K562 (cell line): ENCODE results near the gene GRXCR2. TPM values are rescaled to one million over a fixed set of nuclear protein-coding genes. Genes with fewer than 3 reads are reported as not detected.

Source experiments
- BRD4 ChIP-seq: fragments of 200-600 bp; sonication (generic); IDR thresholded peaks from 2 replicates; pipeline ENCODE4 v1.6.1; 2017; ENCODE audit warnings: inconsistent platforms
- CBX8 ChIP-seq: fragments of 200-600 bp; sonication (generic); IDR thresholded peaks from 2 replicates; pipeline ENCODE4 v1.6.1; 2012; ENCODE audit warnings: borderline replicate concordance, mixed run types, low read depth, mild to moderate bottlenecking, moderate library complexity, mixed read lengths, low read length, control low read depth, inconsistent platforms; ENCODE audit not compliant: poor library complexity, severe bottlenecking; ENCODE audit errors: extremely low read depth
- CTBP1 ChIP-seq: fragments of 450-650 bp; IDR thresholded peaks from 2 replicates; pipeline ENCODE4 v1.6.1; 2016; ENCODE audit warnings: borderline replicate concordance
- DDX20 ChIP-seq: fragments of 450-650 bp; IDR thresholded peaks from 2 replicates; pipeline ENCODE4 v1.6.1; 2016; ENCODE audit warnings: missing genetic modification characterization, low read depth, mild to moderate bottlenecking, missing compliant biosample characterization, moderate library complexity
- MAFG ChIP-seq: fragments of 450-650 bp; conservative IDR thresholded peaks from 2 replicates; pipeline ENCODE4 v1.6.1; 2016; ENCODE audit warnings: missing genetic modification characterization, missing compliant biosample characterization
- POLR2AphosphoS2 ChIP-seq: IDR thresholded peaks from 2 replicates; pipeline ENCODE4 v1.6.1; 2012; ENCODE audit warnings: low read length, improper control_type of control experiment
- RBFOX2 ChIP-seq: fragments of 200-400 bp; formaldehyde crosslinking; IDR thresholded peaks from 2 replicates; pipeline ENCODE4 v1.6.1; 2017; ENCODE audit warnings: low read depth, mild to moderate bottlenecking, low read length, moderate library complexity
- RCOR1 ChIP-seq, 2 experiments: IDR thresholded peaks; 2 replicates each; pipeline ENCODE4 v1.6.1; 2012; ENCODE audit warnings: low read depth in 2 of 2, low read length in 2 of 2, borderline replicate concordance in 1 of 2, improper control_type of control experiment in 1 of 2
- TAL1 ChIP-seq: fragments of 450-650 bp; IDR thresholded peaks from 2 replicates; pipeline ENCODE4 v1.6.1; 2016; ENCODE audit warnings: mild to moderate bottlenecking
- THRB ChIP-seq: fragments of 450-650 bp; formaldehyde crosslinking; conservative IDR thresholded peaks from 2 replicates; pipeline ENCODE4 v1.4.0; 2022; ENCODE audit warnings: mild to moderate bottlenecking, missing genetic modification characterization
- YY1 ChIP-seq, 3 experiments: IDR thresholded peaks; 2 replicates each; pipeline ENCODE4 v1.6.1; 2011; ENCODE audit warnings: low read length in 2 of 3, mild to moderate bottlenecking in 2 of 3, moderate library complexity in 2 of 3, borderline replicate concordance in 1 of 3, control low read depth in 1 of 3, low read depth in 1 of 3; ENCODE audit not compliant: insufficient read depth in 3 of 3, insufficient replicate concordance in 2 of 3, control insufficient read depth in 1 of 3, insufficient read length in 1 of 3; ENCODE audit errors: extremely low read depth in 1 of 3
- ZBTB11 ChIP-seq, 3 experiments: fragments of 200-800 bp in 1 of 3; fragments of 250-450 bp in 1 of 3; fragments of 450-650 bp in 1 of 3; sonication (Bioruptor Pico) in 1 of 3; sonication (Bioruptor generic) in 1 of 3; formaldehyde crosslinking in 1 of 3; IDR thresholded peaks; 2 replicates each; pipeline versions ENCODE4 v1.6.1 to v1.8.0; 2016 to 2022; ENCODE audit warnings: mild to moderate bottlenecking in 2 of 3, missing genetic modification characterization in 2 of 3, missing compliant biosample characterization in 1 of 3, moderate library complexity in 1 of 3
- ZNF316 ChIP-seq: fragments of 450-650 bp; IDR thresholded peaks from 2 replicates; pipeline ENCODE4 v1.6.1; 2016
- ZNF740 ChIP-seq, 3 experiments: fragments of 200-800 bp in 1 of 3; sonication (Bioruptor generic) in 1 of 3; sonication (generic) in 1 of 3; formaldehyde crosslinking in 1 of 3; IDR thresholded peaks; 2 replicates each; pipeline versions ENCODE4 v1.6.1 to v1.8.0; 2016 to 2022; ENCODE audit warnings: mild to moderate bottlenecking in 2 of 3, missing compliant biosample characterization in 2 of 3, missing genetic modification characterization in 2 of 3, missing genetic modification reagents in 1 of 3
- ZNF75A ChIP-seq: fragments of 450-650 bp; formaldehyde crosslinking; IDR thresholded peaks from 2 replicates; pipeline ENCODE4 v1.4.0; 2020; ENCODE audit warnings: mild to moderate bottlenecking
- polyA plus RNA-seq, 8 experiments: library from polyadenylated mRNA; depleted of rRNA in 4 of 8; stranded (reverse) in 5 of 8; unstranded in 3 of 8; fragments of >200 nt; fragmentation: Nextera tagmentation in 2 of 8; fragmentation: Illumina TruSeq in 1 of 8; extraction: Ambion mirVana in 2 of 8; extraction: Trizol in 1 of 8; gene quantifications; 2 replicates each; pipeline versions ENCODE4 v1.2.1 to v1.2.3, GENCODE V29; 2011 to 2014; ENCODE audit warnings: inconsistent platforms in 1 of 8, missing spikeins in 1 of 8
- total RNA-seq, 7 experiments: library from RNA; depleted of rRNA in 6 of 7; stranded (reverse); fragments of >200 nt in 6 of 7; fragmentation: Illumina TruSeq in 2 of 7; extraction: Trizol in 2 of 7; gene quantifications; 2 replicates each; pipeline versions ENCODE4 v1.2.1 to v1.2.3, GENCODE V29; 2011 to 2021; ENCODE audit warnings: low replicate concordance in 1 of 7

The GRXCR2 gene
- total and polyA plus RNA-seq, 9 of the 15 experiments (the other 6 are each of a cell fraction or from before 2014, with no cell fraction given) = not detected

GRCh38 chr5:145913701-145914100 is 40.9 kb upstream of the GRXCR2 start (continued):
- no peak for TF ChIP-seq THRB
- no peak for TF ChIP-seq RCOR1 (IDR thresholded peaks at IDR 0.05; ENCODE audit: borderline replicate concordance in 1 of 2, low read depth in 2 of 2, low read length in 2 of 2)
- TF ChIP-seq YY1 (IDR thresholded peaks at IDR 0.05; ENCODE audit: borderline replicate concordance in 1 of 3, control insufficient read depth in 1 of 3, extremely low read depth in 1 of 3, insufficient read depth in 3 of 3, insufficient read length in 1 of 3, insufficient replicate concordance in 2 of 3, low read depth in 1 of 3, low read length in 2 of 3) = no peak
- TF ChIP-seq MAFG (tag) = peak; percentile 56
- no peak for TF ChIP-seq POLR2AphosphoS2
- no peak for TF ChIP-seq DDX20
- no peak for TF ChIP-seq CTBP1
- TF ChIP-seq RBFOX2 = no peak
- no peak for TF ChIP-seq BRD4
- no peak for TF ChIP-seq CBX8
- no peak for TF ChIP-seq TAL1
- TF ChIP-seq ZNF316 = peak; percentile 78
- no peak for TF ChIP-seq ZBTB11 (CRISPR knock-in tag; IDR thresholded peaks at IDR 0.05)
- no peak for TF ChIP-seq ZNF75A (CRISPR knock-in tag)
- no peak for TF ChIP-seq ZNF740 (CRISPR knock-in tag; IDR thresholded peaks at IDR 0.05)
- TF ChIP-seq ZNF740 (tag; IDR thresholded peaks at IDR 0.05) = no peak
